ENCODE measurements around the gene LMBRD1.

The LMBRD1 gene

DNA sequence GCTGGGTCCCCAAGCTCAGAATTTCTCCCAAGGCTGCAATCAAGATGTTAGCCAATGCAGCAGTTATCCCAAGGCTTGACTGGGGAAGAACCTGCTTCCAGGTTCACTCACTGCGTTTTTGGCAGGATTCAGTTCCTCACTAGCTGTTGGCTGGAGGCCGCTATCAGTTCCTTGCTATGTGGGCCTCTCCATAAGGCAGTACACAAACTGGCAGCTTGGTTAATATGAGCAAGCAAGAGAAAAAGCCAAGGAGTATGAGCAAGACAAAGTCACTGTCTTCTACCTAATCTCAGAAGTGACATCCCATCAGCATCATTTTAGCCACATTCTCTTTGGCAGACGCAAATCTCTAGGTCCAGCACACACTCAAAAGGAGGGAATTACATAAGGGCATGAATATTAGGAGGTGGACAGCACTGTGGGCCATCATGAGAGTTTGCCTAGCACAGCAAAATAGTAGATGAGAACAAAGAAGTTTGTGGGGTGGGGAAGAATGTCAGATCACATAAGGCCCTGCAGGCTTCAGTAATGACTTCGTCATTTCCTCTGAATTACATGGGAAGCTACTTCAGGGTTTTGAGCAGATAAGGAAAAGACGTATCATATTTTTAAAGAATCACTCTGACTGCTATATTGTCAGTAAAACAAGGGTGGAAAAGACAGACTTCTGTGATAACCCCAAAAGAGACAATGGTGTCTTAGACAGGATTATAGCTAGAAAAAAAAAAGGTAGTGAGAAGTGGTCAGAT is 25.5 kb downstream of the LMBRD1 start:
- TF ChIP-seq CREB1 (IDR thresholded peaks at IDR 0.05; ENCODE audit: low read depth) (no peak), EP300 (IDR thresholded peaks at IDR 0.05; ENCODE audit: borderline replicate concordance) (no peak), TAF1 (IDR thresholded peaks at IDR 0.05; ENCODE audit: low read depth) (no peak), YY1 (IDR thresholded peaks at IDR 0.05; ENCODE audit: low read depth) (no peak), ZBTB7A (IDR thresholded peaks at IDR 0.05; ENCODE audit: low read depth) (no peak), TCF12 (IDR thresholded peaks at IDR 0.05; ENCODE audit: low read depth) (no peak), FOXM1 (IDR thresholded peaks at IDR 0.05; ENCODE audit: borderline replicate concordance, low read depth) (no peak), NFIC (IDR thresholded peaks at IDR 0.05) (no peak)
- TF ChIP-seq, protein P1, sequence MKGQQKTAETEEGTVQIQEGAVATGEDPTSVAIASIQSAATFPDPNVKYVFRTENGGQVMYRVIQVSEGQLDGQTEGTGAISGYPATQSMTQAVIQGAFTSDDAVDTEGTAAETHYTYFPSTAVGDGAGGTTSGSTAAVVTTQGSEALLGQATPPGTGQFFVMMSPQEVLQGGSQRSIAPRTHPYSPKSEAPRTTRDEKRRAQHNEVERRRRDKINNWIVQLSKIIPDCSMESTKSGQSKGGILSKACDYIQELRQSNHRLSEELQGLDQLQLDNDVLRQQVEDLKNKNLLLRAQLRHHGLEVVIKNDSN (IDR thresholded peaks at IDR 0.05) = no peak
- TF ChIP-seq, protein P2, sequence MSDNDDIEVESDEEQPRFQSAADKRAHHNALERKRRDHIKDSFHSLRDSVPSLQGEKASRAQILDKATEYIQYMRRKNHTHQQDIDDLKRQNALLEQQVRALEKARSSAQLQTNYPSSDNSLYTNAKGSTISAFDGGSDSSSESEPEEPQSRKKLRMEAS (IDR thresholded peaks at IDR 0.05) = no peak

GRCh38 chr6:69768664-69769063 is 28.1 kb downstream of the LMBRD1 start:
- TF ChIP-seq YY1 (IDR thresholded peaks at IDR 0.05; ENCODE audit: low read depth) (no peak), TAF1 (IDR thresholded peaks at IDR 0.05; ENCODE audit: low read depth) (no peak), TEAD4 (IDR thresholded peaks at IDR 0.05) (no peak), EP300 (IDR thresholded peaks at IDR 0.05; ENCODE audit: borderline replicate concordance) (no peak), FOXM1 (IDR thresholded peaks at IDR 0.05; ENCODE audit: borderline replicate concordance, low read depth) (no peak), NFIC (IDR thresholded peaks at IDR 0.05) (no peak), CEBPB (IDR thresholded peaks at IDR 0.05) (no peak), EGR1 (IDR thresholded peaks at IDR 0.05) (no peak), TCF12 (IDR thresholded peaks at IDR 0.05; ENCODE audit: low read depth) (no peak), RAD21 (IDR thresholded peaks at IDR 0.05; ENCODE audit: low read depth) (no peak), ZBTB7A (IDR thresholded peaks at IDR 0.05; ENCODE audit: low read depth) (no peak), CREB1 (IDR thresholded peaks at IDR 0.05; ENCODE audit: low read depth) (no peak)
- TF ChIP-seq, protein P2 (IDR thresholded peaks at IDR 0.05) = no peak
- TF ChIP-seq, protein P1 (IDR thresholded peaks at IDR 0.05) = no peak
- TF ChIP-seq, protein P3, sequence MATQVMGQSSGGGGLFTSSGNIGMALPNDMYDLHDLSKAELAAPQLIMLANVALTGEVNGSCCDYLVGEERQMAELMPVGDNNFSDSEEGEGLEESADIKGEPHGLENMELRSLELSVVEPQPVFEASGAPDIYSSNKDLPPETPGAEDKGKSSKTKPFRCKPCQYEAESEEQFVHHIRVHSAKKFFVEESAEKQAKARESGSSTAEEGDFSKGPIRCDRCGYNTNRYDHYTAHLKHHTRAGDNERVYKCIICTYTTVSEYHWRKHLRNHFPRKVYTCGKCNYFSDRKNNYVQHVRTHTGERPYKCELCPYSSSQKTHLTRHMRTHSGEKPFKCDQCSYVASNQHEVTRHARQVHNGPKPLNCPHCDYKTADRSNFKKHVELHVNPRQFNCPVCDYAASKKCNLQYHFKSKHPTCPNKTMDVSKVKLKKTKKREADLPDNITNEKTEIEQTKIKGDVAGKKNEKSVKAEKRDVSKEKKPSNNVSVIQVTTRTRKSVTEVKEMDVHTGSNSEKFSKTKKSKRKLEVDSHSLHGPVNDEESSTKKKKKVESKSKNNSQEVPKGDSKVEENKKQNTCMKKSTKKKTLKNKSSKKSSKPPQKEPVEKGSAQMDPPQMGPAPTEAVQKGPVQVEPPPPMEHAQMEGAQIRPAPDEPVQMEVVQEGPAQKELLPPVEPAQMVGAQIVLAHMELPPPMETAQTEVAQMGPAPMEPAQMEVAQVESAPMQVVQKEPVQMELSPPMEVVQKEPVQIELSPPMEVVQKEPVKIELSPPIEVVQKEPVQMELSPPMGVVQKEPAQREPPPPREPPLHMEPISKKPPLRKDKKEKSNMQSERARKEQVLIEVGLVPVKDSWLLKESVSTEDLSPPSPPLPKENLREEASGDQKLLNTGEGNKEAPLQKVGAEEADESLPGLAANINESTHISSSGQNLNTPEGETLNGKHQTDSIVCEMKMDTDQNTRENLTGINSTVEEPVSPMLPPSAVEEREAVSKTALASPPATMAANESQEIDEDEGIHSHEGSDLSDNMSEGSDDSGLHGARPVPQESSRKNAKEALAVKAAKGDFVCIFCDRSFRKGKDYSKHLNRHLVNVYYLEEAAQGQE (IDR thresholded peaks at IDR 0.05; ENCODE audit: low read depth) = no peak

- TF ChIP-seq, protein P1 (IDR thresholded peaks at IDR 0.05) = no peak
- TF ChIP-seq CEBPB (IDR thresholded peaks at IDR 0.05) (no peak), EP300 (IDR thresholded peaks at IDR 0.05; ENCODE audit: borderline replicate concordance) (no peak), ZBTB7A (IDR thresholded peaks at IDR 0.05; ENCODE audit: low read depth) (no peak), RAD21 (IDR thresholded peaks at IDR 0.05; ENCODE audit: low read depth) (no peak), TCF12 (IDR thresholded peaks at IDR 0.05; ENCODE audit: low read depth) (no peak), EGR1 (IDR thresholded peaks at IDR 0.05) (no peak), NFIC (IDR thresholded peaks at IDR 0.05) (no peak), TAF1 (IDR thresholded peaks at IDR 0.05; ENCODE audit: low read depth) (no peak), TEAD4 (IDR thresholded peaks at IDR 0.05) (no peak), FOXM1 (IDR thresholded peaks at IDR 0.05; ENCODE audit: borderline replicate concordance, low read depth) (no peak), CREB1 (IDR thresholded peaks at IDR 0.05; ENCODE audit: low read depth) (no peak), YY1 (IDR thresholded peaks at IDR 0.05; ENCODE audit: low read depth) (no peak)
- TF ChIP-seq, protein P3 (IDR thresholded peaks at IDR 0.05; ENCODE audit: low read depth) = no peak
- TF ChIP-seq, protein P2 (IDR thresholded peaks at IDR 0.05) = no peak
These were observed 33.0 kb downstream of the LMBRD1 start for GRCh38 chr6:69763763-69764162.

- TF ChIP-seq RAD21 (IDR thresholded peaks at IDR 0.05; ENCODE audit: low read depth) (no peak), CREB1 (IDR thresholded peaks at IDR 0.05; ENCODE audit: low read depth) (no peak), FOXM1 (IDR thresholded peaks at IDR 0.05; ENCODE audit: borderline replicate concordance, low read depth) (no peak), TAF1 (IDR thresholded peaks at IDR 0.05; ENCODE audit: low read depth) (no peak), EP300 (IDR thresholded peaks at IDR 0.05; ENCODE audit: borderline replicate concordance) (no peak), CEBPB (IDR thresholded peaks at IDR 0.05) (no peak), YY1 (IDR thresholded peaks at IDR 0.05; ENCODE audit: low read depth) (no peak)
- TF ChIP-seq, protein P1 (IDR thresholded peaks at IDR 0.05) = no peak
- TF ChIP-seq, protein P2 (IDR thresholded peaks at IDR 0.05) = no peak
These were observed 35.0 kb downstream of the LMBRD1 start for GRCh38 chr6:69761853-69762252.

Measured in Ishikawa (cell line).